IMR-90 (cell line): Measurements from ENCODE around the gene OLFML1. TPM values are rescaled to one million over a fixed set of nuclear protein-coding genes. Genes with fewer than 3 reads are reported as not detected.

ENCODE experiments used
- ATAC-seq: fragments of 200-7000 bp; cut with Tn5 transposase; 2 replicates; pipeline ENCODE4 v1.9.1; 2020; ENCODE audit warnings: low read depth, mild to moderate bottlenecking, moderate library complexity
- BruUV-seq: library from RNA; stranded (reverse); fragments of 400-500 nt; replicated peaks from 2 replicates; lab custom pipeline; 2021; lab: Mats Ljungman, UMichigan
- CTCF ChIA-PET: fragments of 300-600 bp; formaldehyde crosslinking; extraction: SDS; loops from one replicate; lab custom pipeline; 2021; ENCODE audit warnings: antibody characterized with exemption; lab: Yijun Ruan, JAX
- POLR2A ChIA-PET: fragments of 300-600 bp; sonication (Branson Sonifier 250); formaldehyde crosslinking; loops from one replicate; lab custom pipeline; 2022; ENCODE audit warnings: antibody characterized with exemption; ENCODE audit not compliant: unreplicated experiment; lab: Charles Lee
- DNase-seq: peaks from one replicate; pipeline ENCODE4 v3.0.0; 2013
- H2AFZ ChIP-seq: replicated peaks from 2 replicates; pipeline ENCODE3; 2013; ENCODE audit warnings: low read length, mild to moderate bottlenecking; ENCODE audit not compliant: poor library complexity
- H2AK5ac ChIP-seq: 2 replicates; pipeline ENCODE4 v1.6.1; 2013; ENCODE audit warnings: low read depth, low read length, inconsistent platforms
- H2AK9ac ChIP-seq: replicated peaks from 2 replicates; pipeline ENCODE3; 2013; ENCODE audit warnings: mild to moderate bottlenecking, low read depth, low read length, moderate library complexity; ENCODE audit not compliant: poor library complexity
- H2BK120ac ChIP-seq: 2 replicates; pipeline ENCODE4 v1.6.1; 2013; ENCODE audit warnings: low read depth, low read length, inconsistent platforms
- H2BK15ac ChIP-seq: 3 replicates; pipeline ENCODE4 v1.6.1; 2013; ENCODE audit warnings: low read depth, low read length, inconsistent platforms
- H2BK20ac ChIP-seq: 2 replicates; pipeline ENCODE4 v1.6.1; 2013; ENCODE audit warnings: low read depth, mild to moderate bottlenecking, inconsistent platforms, low read length, moderate library complexity
- H2BK5ac ChIP-seq: 2 replicates; pipeline ENCODE4 v1.6.1; 2013; ENCODE audit warnings: mild to moderate bottlenecking, low read depth, low read length, inconsistent platforms; ENCODE audit not compliant: poor library complexity, severe bottlenecking
- H3K14ac ChIP-seq: replicated peaks from 2 replicates; pipeline ENCODE4 v1.6.1; 2013; ENCODE audit warnings: low read depth, low read length, inconsistent platforms
- H3K18ac ChIP-seq: 2 replicates; pipeline ENCODE4 v1.6.1; 2013; ENCODE audit warnings: low read depth, low read length, control low read depth
- H3K23ac ChIP-seq: 2 replicates; pipeline ENCODE4 v1.6.1; 2013; ENCODE audit warnings: low read depth, low read length, inconsistent platforms
- H3K27ac ChIP-seq: 2 replicates; pipeline ENCODE4 v1.5.1; 2013; ENCODE audit warnings: mild to moderate bottlenecking, control low read depth, low read length; ENCODE audit not compliant: insufficient read depth
- H3K27me3 ChIP-seq: 2 replicates; pipeline ENCODE4 v1.6.1; 2013; ENCODE audit warnings: low read length; ENCODE audit not compliant: control insufficient read depth, insufficient read depth
- H3K36me3 ChIP-seq: 2 replicates; pipeline ENCODE4 v1.6.1; 2013; ENCODE audit warnings: low read length, mixed read lengths; ENCODE audit not compliant: control insufficient read depth, insufficient read depth
- H3K4ac ChIP-seq: 2 replicates; pipeline ENCODE4 v1.6.1; 2013; ENCODE audit warnings: low read depth, low read length, inconsistent platforms
- H3K4me1 ChIP-seq: 2 replicates; pipeline ENCODE4 v1.6.1; 2013; ENCODE audit warnings: low read length, mixed read lengths; ENCODE audit not compliant: control insufficient read depth, insufficient read depth
- H3K4me2 ChIP-seq: 2 replicates; pipeline ENCODE4 v1.6.1; 2013; ENCODE audit warnings: low read depth, mild to moderate bottlenecking, control low read depth, low read length, moderate library complexity
- H3K4me3 ChIP-seq: 2 replicates; pipeline ENCODE4 v1.5.1; 2013; ENCODE audit warnings: low read depth, mild to moderate bottlenecking, control low read depth, low read length, moderate library complexity; ENCODE audit not compliant: insufficient read depth
- H3K56ac ChIP-seq: 2 replicates; pipeline ENCODE4 v1.6.1; 2013; ENCODE audit warnings: low read length, inconsistent platforms; ENCODE audit not compliant: insufficient read depth; ENCODE audit errors: extremely low read depth
- H3K79me1 ChIP-seq, 2 experiments: 2 replicates each; pipeline ENCODE4 v1.6.1; 2013; ENCODE audit warnings: low read length in 2 of 2, inconsistent platforms in 1 of 2, low read depth in 1 of 2
- H3K9ac ChIP-seq: 2 replicates; pipeline ENCODE4 v1.6.1; 2013; ENCODE audit warnings: low read depth, low read length, control low read depth
- H3K9me1 ChIP-seq: 2 replicates; pipeline ENCODE4 v1.6.1; 2013; ENCODE audit warnings: low read length, inconsistent platforms; ENCODE audit not compliant: insufficient read depth
- H3K9me3 ChIP-seq: 2 replicates; pipeline ENCODE4 v1.6.1; 2013; ENCODE audit warnings: low read length; ENCODE audit not compliant: control insufficient read depth, insufficient read depth
- H4K20me1 ChIP-seq: 2 replicates; pipeline ENCODE4 v1.6.1; 2013; ENCODE audit warnings: low read length, inconsistent platforms; ENCODE audit not compliant: insufficient read depth
- H4K5ac ChIP-seq: 2 replicates; pipeline ENCODE4 v1.6.1; 2013; ENCODE audit warnings: mild to moderate bottlenecking, low read depth, low read length, control low read depth
- H4K8ac ChIP-seq, 2 experiments: 2 replicates each; pipeline ENCODE4 v1.6.1; 2013; ENCODE audit warnings: low read depth in 2 of 2, low read length in 2 of 2, control low read depth in 1 of 2, inconsistent platforms in 1 of 2
- H4K91ac ChIP-seq: 2 replicates; pipeline ENCODE4 v1.6.1; 2013; ENCODE audit warnings: low read depth, low read length, inconsistent platforms; ENCODE audit not compliant: insufficient read depth
- MAFK ChIP-seq: IDR thresholded peaks from 2 replicates; pipeline ENCODE4 v1.6.1; 2012; ENCODE audit warnings: low read depth, low read length, improper control_type of control experiment
- NFE2L2 ChIP-seq: fragments of 150-350 bp; IDR thresholded peaks from 2 replicates; pipeline ENCODE4 v1.6.1; 2016; ENCODE audit warnings: low read depth, mild to moderate bottlenecking, low read length
- WGBS, 2 experiments: methylation state at CpG; one replicate each; pipeline versions ENCODE4 v1.1.5 to v1.1.7; 2013; ENCODE audit warnings: missing lambda C conversion rate in 2 of 2; ENCODE audit not compliant: insufficient read length in 1 of 2; ENCODE audit errors: extremely low coverage in 2 of 2; 5-methylcytosine and 5-hydroxymethylcytosine counted together
- dilution Hi-C: fragments of 300-500 bp; cut with HindIII; formaldehyde crosslinking; loops from one replicate; pipeline ENCODE4 v1.14.3; 2018; ENCODE audit warnings: low sequenced_read_pairs; ENCODE audit not compliant: unreplicated experiment
- in situ Hi-C: fragments of 300-500 bp; cut with MboI; formaldehyde crosslinking; loops from 3 replicates; pipeline ENCODE4 v1.14.3; 2019; ENCODE audit warnings: low sequenced_read_pairs, inconsistent platforms, mixed read lengths
- intact Hi-C: fragments of 100-400 bp; cut with micrococcal nuclease; formaldehyde crosslinking; loops from 2 replicates; pipeline ENCODE4 v1.10.0; 2022
- polyA plus RNA-seq, 3 experiments: library from polyadenylated mRNA; depleted of rRNA; stranded (reverse); fragments of >200 nt; gene quantifications; 2 replicates each; pipeline ENCODE4 v1.2.3, GENCODE V29; 2012; ENCODE audit warnings: low replicate concordance in 1 of 3
- total RNA-seq: library from RNA; depleted of rRNA; stranded (reverse); fragments of >200 nt; gene quantifications from 2 replicates; pipeline ENCODE4 v1.2.3, GENCODE V29; 2012

Gene OLFML1
- total and polyA plus RNA-seq, 2 of the 4 experiments (the other 2 are of a cell fraction): 0.10 to 0.18 TPM

- DNase-seq: no peak
- TF ChIP-seq MAFK (no peak), NFE2L2 (no peak)
- Histone ChIP-seq H3K27ac (no peak overlapping the region), H2AFZ (no peak overlapping the region), H2BK5ac (no peak overlapping the region), H3K27me3 (peaks cover 9% of the 10 kb centered on the region; the same call in 1 of the 2 replicates), H3K36me3 (no peaks in the 10 kb centered on the region), H4K5ac (no peak overlapping the region), H3K23ac (no peak overlapping the region), H4K91ac (no peak overlapping the region), H3K4me2 (no peak overlapping the region), H2AK5ac (no peak overlapping the region), H3K4me1 (no peaks in the 10 kb centered on the region), H3K79me1 (no peaks in the 10 kb centered on the region), H3K9ac (no peak overlapping the region), H4K20me1 (no peaks in the 10 kb centered on the region), H4K8ac (no peak overlapping the region), H3K4ac (no peak overlapping the region), H2BK15ac (no peak overlapping the region), H3K9me1 (no peaks in the 10 kb centered on the region), H3K14ac (no peak overlapping the region), H2AK9ac (no peak overlapping the region), H3K9me3 (no peaks in the 10 kb centered on the region), H3K56ac (no peak overlapping the region), H2BK20ac (no peak overlapping the region), H3K4me3 (no peak overlapping the region), H2BK120ac (no peak overlapping the region), H3K18ac (no peak overlapping the region)
- no CpG with 5 or more reads among the region's 6 CpGs for WGBS, 2 experiments
- dilution Hi-C loops (no loop called here), intact Hi-C loops (no loop called here), in situ Hi-C loops (no loop called here)
- no peak for ATAC-seq
- BruUV-seq: no TSS peak
- ChIA-PET CTCF (no interaction called here), POLR2A (no interaction called here)
Observed at GRCh38 chr11:7537265-7537664, 52.0 kb downstream of the OLFML1 start.
